ENCODE results near the gene PCK2.

Gene PCK2

DNA sequence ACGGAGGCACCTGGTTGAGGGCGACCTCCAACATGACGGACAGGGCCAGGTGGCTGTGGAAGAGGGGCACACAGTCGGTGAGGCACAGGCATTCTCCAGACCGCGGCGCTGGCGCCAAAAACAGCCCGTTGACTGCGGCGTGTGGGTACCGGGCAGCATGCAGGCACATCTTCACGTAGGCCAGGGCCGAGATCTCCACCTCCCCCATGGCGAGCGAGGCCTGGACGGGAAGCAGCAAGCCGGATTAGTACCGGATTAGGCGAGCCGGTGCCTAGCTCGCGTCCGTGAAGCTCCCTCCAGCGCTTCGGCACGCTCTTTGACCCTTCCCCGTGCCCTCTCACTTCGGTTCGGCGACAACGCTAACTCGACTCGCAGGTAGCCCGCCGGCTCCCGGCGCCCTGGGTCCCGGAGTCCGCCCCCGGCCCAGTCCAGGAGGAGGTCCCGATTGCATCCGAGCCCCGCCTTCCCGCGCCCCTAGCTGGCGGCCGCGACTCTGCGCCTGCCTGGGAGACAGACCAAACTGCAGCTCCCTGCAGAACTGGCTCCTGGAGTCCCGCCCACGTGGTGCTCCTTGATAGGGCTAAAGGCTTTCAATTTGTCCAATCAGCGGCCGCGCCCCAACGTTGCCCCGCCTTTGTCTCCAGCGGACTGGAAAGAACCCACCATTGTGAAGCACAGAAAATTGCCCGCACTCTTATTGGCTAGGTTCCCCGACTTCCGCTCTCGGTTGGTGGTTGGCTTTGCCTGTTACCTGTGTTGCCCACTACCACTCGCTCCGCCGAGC is 47.2 kb downstream of the PCK2 start, which contains the start of gene EMC9:
EMC9 (minus strand) TSS at position 495 of the 784 bp plus-strand sequence; CDS start at position 208, 287 bp downstream.
- TF ChIP-seq, protein P1, sequence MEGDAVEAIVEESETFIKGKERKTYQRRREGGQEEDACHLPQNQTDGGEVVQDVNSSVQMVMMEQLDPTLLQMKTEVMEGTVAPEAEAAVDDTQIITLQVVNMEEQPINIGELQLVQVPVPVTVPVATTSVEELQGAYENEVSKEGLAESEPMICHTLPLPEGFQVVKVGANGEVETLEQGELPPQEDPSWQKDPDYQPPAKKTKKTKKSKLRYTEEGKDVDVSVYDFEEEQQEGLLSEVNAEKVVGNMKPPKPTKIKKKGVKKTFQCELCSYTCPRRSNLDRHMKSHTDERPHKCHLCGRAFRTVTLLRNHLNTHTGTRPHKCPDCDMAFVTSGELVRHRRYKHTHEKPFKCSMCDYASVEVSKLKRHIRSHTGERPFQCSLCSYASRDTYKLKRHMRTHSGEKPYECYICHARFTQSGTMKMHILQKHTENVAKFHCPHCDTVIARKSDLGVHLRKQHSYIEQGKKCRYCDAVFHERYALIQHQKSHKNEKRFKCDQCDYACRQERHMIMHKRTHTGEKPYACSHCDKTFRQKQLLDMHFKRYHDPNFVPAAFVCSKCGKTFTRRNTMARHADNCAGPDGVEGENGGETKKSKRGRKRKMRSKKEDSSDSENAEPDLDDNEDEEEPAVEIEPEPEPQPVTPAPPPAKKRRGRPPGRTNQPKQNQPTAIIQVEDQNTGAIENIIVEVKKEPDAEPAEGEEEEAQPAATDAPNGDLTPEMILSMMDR (IDR thresholded peaks at IDR 0.05; ENCODE audit: extremely low read depth, insufficient read depth, missing control alignments): no peak
- in situ Hi-C loops (cut with MboI; ENCODE audit: low pct_unique_long_range_greater_than_20kb, low sequenced_read_pairs, unreplicated experiment): no loop called here
- peak; percentile 97 for DNase-seq (ENCODE audit: low spot score)

DNA sequence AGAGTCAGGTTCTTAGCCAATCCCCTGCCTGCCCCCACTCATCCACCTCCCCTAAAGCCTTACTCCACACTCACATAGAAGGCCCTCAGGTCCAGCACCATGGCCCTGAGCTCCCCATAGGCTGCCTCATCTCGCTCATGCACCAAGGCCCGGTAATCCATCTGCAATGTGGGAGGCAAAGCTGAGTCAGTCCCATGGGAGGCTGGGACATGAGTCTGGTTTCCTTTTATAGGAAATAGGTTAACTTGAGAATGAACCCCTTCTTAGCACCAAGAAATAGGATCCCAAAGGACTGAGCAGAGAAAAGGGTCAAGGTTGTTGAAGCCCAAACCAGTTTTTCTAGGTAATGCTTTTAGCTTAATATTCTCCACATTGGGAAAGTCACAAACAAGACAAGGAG is 49.4 kb downstream of the PCK2 start:
- TF ChIP-seq, protein P1 (IDR thresholded peaks at IDR 0.05; ENCODE audit: extremely low read depth, insufficient read depth, missing control alignments): no peak
- in situ Hi-C loops (cut with MboI; ENCODE audit: low pct_unique_long_range_greater_than_20kb, low sequenced_read_pairs, unreplicated experiment): no loop called here
- DNase-seq (ENCODE audit: low spot score): no peak

DNA sequence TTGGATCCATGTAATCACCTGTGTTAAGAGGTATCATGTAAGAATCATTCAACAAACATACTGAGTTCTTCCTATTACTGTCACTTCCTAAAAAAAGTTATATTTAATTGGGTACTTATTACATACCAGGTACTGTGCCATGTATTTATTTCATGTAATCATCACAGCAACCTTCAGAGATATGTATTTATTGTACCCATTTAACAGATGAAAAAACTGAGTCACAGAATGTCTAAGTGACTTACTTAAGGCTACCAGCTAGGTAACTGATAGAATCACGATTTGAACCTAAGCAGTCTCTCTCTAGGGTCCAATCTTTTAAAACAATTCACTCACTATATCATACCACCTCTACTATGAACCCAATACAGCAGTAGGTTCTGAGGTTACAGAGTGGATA is 50.3 kb downstream of the PCK2 start:
- in situ Hi-C loops (cut with MboI; ENCODE audit: low pct_unique_long_range_greater_than_20kb, low sequenced_read_pairs, unreplicated experiment): no loop called here
- TF ChIP-seq, protein P1 (IDR thresholded peaks at IDR 0.05; ENCODE audit: extremely low read depth, insufficient read depth, missing control alignments): no peak
- no peak for DNase-seq (ENCODE audit: low spot score)

DNA sequence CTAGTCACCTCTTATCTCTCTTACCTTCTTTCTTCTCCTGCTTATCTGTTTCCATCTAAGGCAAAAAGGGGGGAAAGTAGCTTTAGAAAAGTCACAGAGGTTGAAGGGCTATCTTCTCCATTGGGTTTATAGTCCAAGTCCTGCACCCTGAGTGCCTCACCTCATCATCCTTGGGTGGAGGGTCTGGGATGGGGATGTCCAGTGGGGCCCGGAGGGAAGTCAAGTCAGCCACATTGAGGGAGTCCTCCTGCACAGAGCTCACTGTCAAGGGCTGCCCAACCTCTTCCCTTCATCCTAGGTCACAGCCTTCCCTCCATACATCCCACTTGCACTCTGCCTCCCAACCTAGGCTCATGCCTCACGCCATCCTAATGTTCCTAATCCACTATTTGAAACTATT is 51.1 kb downstream of the PCK2 start:
- DNase-seq (ENCODE audit: low spot score): no peak
- TF ChIP-seq, protein P1 (IDR thresholded peaks at IDR 0.05; ENCODE audit: extremely low read depth, insufficient read depth, missing control alignments): no peak
- in situ Hi-C loops (cut with MboI; ENCODE audit: low pct_unique_long_range_greater_than_20kb, low sequenced_read_pairs, unreplicated experiment): no loop called here

DNA sequence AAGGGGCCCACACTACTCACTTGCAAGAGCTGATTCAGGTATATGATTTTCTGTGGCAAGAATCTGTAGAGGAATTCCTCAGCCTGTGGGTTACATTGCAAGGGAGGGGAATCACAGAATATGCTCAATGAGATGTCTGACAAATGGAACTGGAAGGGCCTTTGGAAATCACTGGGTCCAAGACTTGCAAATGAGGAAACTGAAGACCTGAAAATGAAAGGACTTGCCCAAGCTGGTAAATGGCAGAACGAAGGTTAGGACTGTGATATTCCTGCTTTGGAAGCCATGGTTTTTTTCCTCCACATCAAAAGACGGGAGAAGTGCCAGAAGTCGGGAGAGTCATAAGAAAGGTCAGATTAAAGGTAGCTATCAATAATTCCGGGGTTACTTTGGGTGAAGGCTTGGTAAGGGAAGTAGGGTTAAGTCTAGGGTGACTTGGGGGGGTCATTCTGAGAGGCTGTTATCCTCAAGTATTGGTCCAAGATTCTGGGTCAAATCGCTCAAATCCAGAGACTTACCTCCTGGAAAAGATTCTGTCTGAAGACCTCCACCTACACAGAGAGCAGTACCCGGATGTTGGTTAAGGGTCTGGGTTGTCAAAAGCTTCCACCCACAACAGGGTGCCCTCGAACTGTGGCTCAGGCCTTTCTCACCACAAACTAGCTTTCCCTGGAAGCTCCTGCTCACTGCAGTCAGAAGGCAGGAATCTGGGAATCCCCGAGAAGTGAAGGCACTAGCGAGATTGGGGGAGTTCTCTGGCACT is 51.8 kb downstream of the PCK2 start:
- in situ Hi-C loops (cut with MboI; ENCODE audit: low pct_unique_long_range_greater_than_20kb, low sequenced_read_pairs, unreplicated experiment): no loop called here
- TF ChIP-seq, protein P1 (IDR thresholded peaks at IDR 0.05; ENCODE audit: extremely low read depth, insufficient read depth, missing control alignments): no peak

DNA sequence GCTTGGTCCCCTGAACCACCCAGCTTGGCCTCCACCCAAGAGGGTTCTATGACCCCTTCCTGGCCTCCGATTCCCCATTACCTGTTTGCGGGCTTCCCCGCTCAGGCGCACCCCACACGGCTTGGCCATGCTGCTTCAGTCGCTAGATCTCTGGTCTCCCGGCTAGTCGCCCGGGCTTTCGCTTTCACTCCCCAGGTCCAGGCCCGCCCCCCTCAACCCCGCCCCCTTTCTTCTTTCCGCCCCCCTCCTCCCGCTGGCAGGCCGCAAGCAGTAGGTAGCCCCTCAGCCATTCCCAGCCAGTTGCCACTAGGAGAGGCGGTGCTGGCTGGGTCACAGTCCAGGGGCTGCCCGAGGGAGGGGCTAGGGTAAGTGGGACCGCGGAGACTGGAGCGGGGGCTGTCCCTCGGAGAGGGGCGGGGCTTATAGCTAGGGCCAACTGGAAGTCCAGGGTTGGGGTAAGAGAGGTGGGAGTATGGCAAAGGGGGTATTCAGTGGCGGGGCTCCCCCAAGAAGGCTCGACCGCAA is 52.4 kb downstream of the PCK2 start, which contains the start of gene PSME2:
PSME2 (minus strand) TSS at position 158 of the 525 bp plus-strand sequence; CDS start at position 129, 29 bp downstream.
- TF ChIP-seq, protein P1 (IDR thresholded peaks at IDR 0.05; ENCODE audit: extremely low read depth, insufficient read depth, missing control alignments): no peak
- DNase-seq (ENCODE audit: low spot score): peak; percentile 98
- in situ Hi-C loops (cut with MboI; ENCODE audit: low pct_unique_long_range_greater_than_20kb, low sequenced_read_pairs, unreplicated experiment): no loop called here

More for the DNA sequence above, 51.8 kb downstream of the PCK2 start:
- DNase-seq (ENCODE audit: low spot score): no peak
